ENCODE data around the gene ATG101. TPM values are rescaled to one million over a fixed set of nuclear protein-coding genes. Genes with fewer than 3 reads are reported as not detected.

The ATG101 gene
- total and polyA plus RNA-seq, 11 donors, result 18.9 to 108 (median 24.1) TPM

DNA sequence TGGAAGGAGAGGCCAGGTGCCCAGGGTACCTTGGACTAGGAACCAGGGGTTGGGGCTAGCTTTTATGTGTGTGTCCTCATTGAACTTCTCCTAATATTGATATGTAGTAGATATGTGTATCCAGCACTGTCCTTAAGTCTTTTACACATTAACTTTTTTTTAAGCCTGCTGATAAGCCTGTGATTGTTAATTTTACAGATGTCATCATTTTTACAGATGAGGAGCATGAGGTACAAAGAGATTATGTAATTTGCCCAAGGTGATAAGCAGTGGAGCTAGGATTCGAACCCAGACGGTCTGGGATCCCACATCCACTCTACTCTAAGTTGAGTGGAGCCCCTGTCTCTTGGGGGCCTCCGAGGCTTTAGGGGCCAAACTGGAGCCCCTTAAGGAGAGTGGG lies 28.7 kb upstream of the ATG101 start:
- peaks cover 28 to 94% (median 75%) of the 10 kb centered on the region in 12 donors for H3K4me1 ChIP-seq
- WGBS, 4 donors, result 76 to 85% (median 81%) methylated on average over 3 of the region's 3 CpGs
- H3K27ac ChIP-seq, result peak overlapping the region in 10 of 12 donors; percentile 48 to 99 (median 97)
- H3K36me3 ChIP-seq, result no peaks in the 10 kb centered on the region
- H3K4me3 ChIP-seq, result no peak overlapping the region
- DNase-seq (no peak), ATAC-seq (no peak)
- no peaks in the 10 kb centered on the region for H3K27me3 ChIP-seq
- intact Hi-C loops (cut with DNase I), result no loop called here
- TF ChIP-seq CTCF (IDR thresholded peaks at IDR 0.05) (no peak), POLR2A (IDR thresholded peaks at IDR 0.05) (no peak)
- H3K9me3 ChIP-seq, result no peaks in the 10 kb centered on the region

DNA sequence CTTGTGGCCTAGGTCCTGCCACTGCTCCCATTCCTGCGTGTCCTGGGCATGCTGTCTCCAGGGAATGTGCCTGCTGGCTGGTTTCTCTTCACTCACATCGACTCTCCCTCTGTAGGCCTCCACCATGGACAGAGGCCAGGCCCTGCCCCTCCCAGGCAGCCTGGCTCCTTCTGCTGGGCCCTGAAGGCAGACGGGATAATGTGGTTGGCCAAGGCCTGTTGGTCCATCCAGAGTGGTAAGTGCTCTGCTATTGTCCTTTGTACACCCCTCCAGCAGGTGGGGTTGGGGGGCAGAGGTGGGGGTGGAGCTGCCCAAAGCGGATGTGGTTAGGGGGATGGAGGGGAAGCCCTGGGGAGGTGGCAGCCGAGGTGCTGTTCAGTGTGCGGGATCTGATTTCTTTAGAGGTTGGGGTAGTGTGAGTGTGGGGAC lies 28.1 kb upstream of the ATG101 start:
- Histone ChIP-seq H3K4me3 (no peak overlapping the region), H3K9me3 (no peaks in the 10 kb centered on the region), H3K27me3 (no peaks in the 10 kb centered on the region), H3K27ac (peak overlapping the region in 11 of 12 donors; percentile 48 to 99 (median 97)), H3K4me1 (peaks cover 22 to 94% (median 75%) of the 10 kb centered on the region in 12 donors), H3K36me3 (no peaks in the 10 kb centered on the region)
- intact Hi-C loops (cut with DNase I), result no loop called here
- 47 to 53% (median 51%) methylated on average over 6 of the region's 6 CpGs for WGBS, 4 donors
- TF ChIP-seq POLR2A (IDR thresholded peaks at IDR 0.05), result peak in 1 of 2 donors; percentile 18
- TF ChIP-seq CTCF (IDR thresholded peaks at IDR 0.05), result peak in 5 of 12 donors; percentile 5 to 28 (median 14)
- peak; percentile 24 to 45 (median 28) for ATAC-seq
- peak; percentile 70 to 86 (median 81) for DNase-seq

GRCh38 chr12:52042706-52043385 lies 26.9 kb upstream of the ATG101 start:
- peaks cover 22 to 98% (median 79%) of the 10 kb centered on the region in 12 donors for H3K4me1 ChIP-seq
- DNase-seq (no peak), ATAC-seq (no peak)
- H3K36me3 ChIP-seq, result peaks cover 0 to 6% (median 0%) of the 10 kb centered on the region in 9 donors
- WGBS, 4 donors, result 45 to 55% (median 50%) methylated on average over 7 to 8 of the region's 8 CpGs
- H3K27me3 ChIP-seq, result no peaks in the 10 kb centered on the region
- H3K9me3 ChIP-seq, result no peaks in the 10 kb centered on the region
- peak overlapping the region in 1 of 12 donors; percentile 55 for H3K4me3 ChIP-seq
- TF ChIP-seq CTCF (IDR thresholded peaks at IDR 0.05) (no peak), POLR2A (IDR thresholded peaks at IDR 0.05) (no peak)
- intact Hi-C loops (cut with DNase I), result no loop called here
- H3K27ac ChIP-seq, result peak overlapping the region; percentile 93 to 99 (median 97)

DNA sequence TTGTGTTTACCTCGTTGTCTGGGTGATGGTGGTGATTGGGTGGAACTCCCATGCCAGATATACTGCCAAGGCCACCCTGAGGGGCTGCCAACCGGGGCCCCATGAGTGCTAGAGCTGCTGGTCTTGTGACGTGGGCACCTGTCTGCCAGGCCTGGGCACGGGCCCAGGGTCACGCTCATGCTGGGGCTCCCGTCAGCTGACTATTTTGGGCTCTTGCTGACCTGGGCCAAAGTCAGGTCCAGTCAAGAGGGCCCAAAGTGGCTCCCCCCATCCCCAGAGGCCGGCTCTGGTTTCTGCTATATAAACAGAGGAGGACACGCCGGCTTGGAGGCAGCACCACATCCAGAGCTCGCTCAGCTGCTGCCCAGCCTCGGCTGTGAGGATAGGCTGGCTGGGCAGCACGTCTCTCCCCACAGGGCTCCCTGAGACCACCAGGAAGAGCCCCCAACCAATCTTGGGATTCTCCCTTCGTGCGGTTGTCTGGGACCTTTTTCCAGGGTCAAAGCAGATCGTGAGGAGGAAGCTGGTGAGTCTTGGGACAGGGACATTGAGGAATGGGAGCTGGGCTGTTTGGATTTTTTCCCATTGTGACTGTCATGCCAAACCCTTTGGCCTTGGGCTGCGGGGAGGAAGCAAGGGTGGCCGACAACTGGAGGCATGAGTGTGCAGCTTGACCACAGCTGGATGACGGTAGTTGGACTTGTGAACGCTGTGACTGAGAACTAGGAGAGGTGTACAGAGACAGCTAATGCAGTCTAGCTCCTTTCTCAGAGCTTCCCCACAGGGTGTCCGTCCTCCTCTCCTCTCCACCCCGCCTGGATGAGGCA lies 26.2 kb upstream of the ATG101 start:
- ATAC-seq (peak; percentile 72 to 79 (median 74)), DNase-seq (peak; percentile 85 to 95 (median 88))
- TF ChIP-seq CTCF (IDR thresholded peaks at IDR 0.05), result no peak
- TF ChIP-seq POLR2A (IDR thresholded peaks at IDR 0.05), result peak in 1 of 2 donors; percentile 87
- Histone ChIP-seq H3K4me3 (peak overlapping the region; percentile 31 to 67 (median 51)), H3K27ac (peak overlapping the region; percentile 93 to 99 (median 97)), H3K27me3 (no peaks in the 10 kb centered on the region), H3K4me1 (peaks cover 22 to 98% (median 74%) of the 10 kb centered on the region in 12 donors), H3K9me3 (no peaks in the 10 kb centered on the region), H3K36me3 (peaks cover 0 to 6% (median 0%) of the 10 kb centered on the region in 9 donors)
- WGBS, 4 donors, result 30 to 35% (median 31%) methylated on average over 17 to 21 of the region's 21 CpGs
- intact Hi-C loops (cut with DNase I), result loop anchor here in 1 of 10 donors (2.0 kb wide), 1 partner anchor 17 kb away; no protein-coding TSS in a partner anchor
